Psoas muscle (tissue), 8 donors: ENCODE data around the gene AVL9. TPM values are rescaled to one million over a fixed set of nuclear protein-coding genes. Genes with fewer than 3 reads are reported as not detected.
A peak's percentile ranks its signal among the peaks of the same experiment; 100 is the strongest.

Experiments
- ATAC-seq, 4 donors: fragments of 200-7000 bp; cut with Tn5 transposase; one replicate each; pipeline ENCODE4 v1.9.1; 2020; ENCODE audit warnings: moderate library complexity in 3 of 4, mild to moderate bottlenecking in 2 of 4
- DNase-seq, 2 donors: peaks; one replicate each; pipeline ENCODE4 v3.0.0-alpha.2; 2020
- H3K27ac ChIP-seq: fragments of 200-600 bp; one replicate; pipeline ENCODE4 v1.8.0; 2022
- H3K27me3 ChIP-seq, 3 donors: fragments of 200-600 bp in 1 of 3; one replicate each; pipeline versions ENCODE4 v1.6.1 to v1.8.0; 2013 to 2022; ENCODE audit warnings: low read length in 2 of 3, mild to moderate bottlenecking in 2 of 3, moderate library complexity in 1 of 3; ENCODE audit not compliant: insufficient read depth in 3 of 3
- H3K36me3 ChIP-seq, 2 donors: fragments of 200-600 bp in 1 of 2; one replicate each; pipeline versions ENCODE4 v1.6.1 to v1.8.0; 2013 to 2022; ENCODE audit warnings: low read depth in 1 of 2, mild to moderate bottlenecking in 1 of 2, moderate library complexity in 1 of 2; ENCODE audit not compliant: insufficient read depth in 1 of 2
- H3K4me1 ChIP-seq: fragments of 200-600 bp; one replicate; pipeline ENCODE4 v1.8.0; 2022
- H3K4me3 ChIP-seq: fragments of 200-600 bp; one replicate; pipeline ENCODE4 v1.8.0; 2022; ENCODE audit warnings: mild to moderate bottlenecking
- H3K9me3 ChIP-seq: fragments of 200-600 bp; one replicate; pipeline ENCODE4 v1.8.0; 2022
- WGBS, 3 donors: extraction: QIAGEN DNeasy Blood & Tissue Kit; methylation state at CpG; one replicate each; pipeline versions ENCODE4 v1.1.6 to v1.1.7; 2013; 5-methylcytosine and 5-hydroxymethylcytosine counted together
- intact Hi-C, 2 donors: fragments of 100-400 bp; cut with DNase I; formaldehyde crosslinking; loops; one replicate each; pipeline versions ENCODE4 v1.11.0 to v1.14.2; 2022
- polyA plus RNA-seq, 3 donors: library from polyadenylated mRNA; stranded (reverse); fragments of 200-250 nt; gene quantifications; one replicate each; pipeline ENCODE4 v1.2.3, GENCODE V29; 2013
- total RNA-seq, 4 donors: library from RNA; stranded (reverse); fragmentation: NEBNext Ultra II Directional in 2 of 4; extraction: Animal tissue kit (Norgen Biotek cat#: 25700) in 2 of 4; gene quantifications; one replicate each; pipeline versions ENCODE4 v1.2.1 to v1.2.4, GENCODE V29; 2021 to 2023
- TF ChIP-seq, protein P1 (sequence below): fragments of 200-600 bp; IDR thresholded peaks from one replicate; pipeline ENCODE4 v1.8.0; 2022; ENCODE audit warnings: antibody characterized with exemption
- donor health status: healthy with polysubstance abuse.
- donor health status: DM: no; HTN: no; CAD: no; lungs with moderate emphysema.
- donor health status: Bipolar disorder and iron deficiency.
- donor health status: healthy.
- donor health status: DM: yes; HTN: yes; CAD: no.
- donor health status: DM: no; HTN: no; CAD: no.
- donor health status: DM: no; HTN: no; CAD: no.
- donor health status: DM: yes; HTN: yes; CAD: no.

AVL9 gene
- total and polyA plus RNA-seq, 7 donors = 8.1 to 25.2 (median 18.9) TPM

DNA sequence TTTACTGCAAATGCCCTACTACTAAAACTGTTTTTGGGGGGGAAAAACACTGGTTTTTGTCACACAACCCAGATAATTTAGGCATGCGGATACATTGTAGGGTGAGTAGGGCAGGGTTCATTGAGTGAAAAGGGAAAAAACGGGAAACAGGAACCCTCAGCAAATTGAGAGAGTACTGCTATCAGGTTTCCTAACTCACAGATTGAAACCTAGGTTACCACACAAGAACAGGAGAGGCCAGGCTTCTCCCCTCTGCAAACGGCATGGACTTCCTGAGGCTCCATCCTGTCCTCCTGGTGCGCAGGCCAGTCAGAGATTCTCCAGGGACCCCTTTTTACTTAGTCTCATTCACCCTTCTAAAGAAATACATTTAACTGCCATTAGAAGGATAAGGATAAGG is 30.6 kb downstream of the AVL9 start:
- intact Hi-C loops = no loop called here
- no peak overlapping the region for H3K4me3 ChIP-seq
- no peak for ATAC-seq
- no peaks in the 10 kb centered on the region for H3K4me1 ChIP-seq
- H3K27me3 ChIP-seq = no peaks in the 10 kb centered on the region
- no peaks in the 10 kb centered on the region for H3K9me3 ChIP-seq
- TF ChIP-seq, protein P1, sequence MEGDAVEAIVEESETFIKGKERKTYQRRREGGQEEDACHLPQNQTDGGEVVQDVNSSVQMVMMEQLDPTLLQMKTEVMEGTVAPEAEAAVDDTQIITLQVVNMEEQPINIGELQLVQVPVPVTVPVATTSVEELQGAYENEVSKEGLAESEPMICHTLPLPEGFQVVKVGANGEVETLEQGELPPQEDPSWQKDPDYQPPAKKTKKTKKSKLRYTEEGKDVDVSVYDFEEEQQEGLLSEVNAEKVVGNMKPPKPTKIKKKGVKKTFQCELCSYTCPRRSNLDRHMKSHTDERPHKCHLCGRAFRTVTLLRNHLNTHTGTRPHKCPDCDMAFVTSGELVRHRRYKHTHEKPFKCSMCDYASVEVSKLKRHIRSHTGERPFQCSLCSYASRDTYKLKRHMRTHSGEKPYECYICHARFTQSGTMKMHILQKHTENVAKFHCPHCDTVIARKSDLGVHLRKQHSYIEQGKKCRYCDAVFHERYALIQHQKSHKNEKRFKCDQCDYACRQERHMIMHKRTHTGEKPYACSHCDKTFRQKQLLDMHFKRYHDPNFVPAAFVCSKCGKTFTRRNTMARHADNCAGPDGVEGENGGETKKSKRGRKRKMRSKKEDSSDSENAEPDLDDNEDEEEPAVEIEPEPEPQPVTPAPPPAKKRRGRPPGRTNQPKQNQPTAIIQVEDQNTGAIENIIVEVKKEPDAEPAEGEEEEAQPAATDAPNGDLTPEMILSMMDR = no peak
- WGBS, 3 donors = 74 to 82% (median 74%) methylated on average over 4 of the region's 4 CpGs
- H3K27ac ChIP-seq = no peak overlapping the region
- no peaks in the 10 kb centered on the region for H3K36me3 ChIP-seq
- no peak for DNase-seq

DNA sequence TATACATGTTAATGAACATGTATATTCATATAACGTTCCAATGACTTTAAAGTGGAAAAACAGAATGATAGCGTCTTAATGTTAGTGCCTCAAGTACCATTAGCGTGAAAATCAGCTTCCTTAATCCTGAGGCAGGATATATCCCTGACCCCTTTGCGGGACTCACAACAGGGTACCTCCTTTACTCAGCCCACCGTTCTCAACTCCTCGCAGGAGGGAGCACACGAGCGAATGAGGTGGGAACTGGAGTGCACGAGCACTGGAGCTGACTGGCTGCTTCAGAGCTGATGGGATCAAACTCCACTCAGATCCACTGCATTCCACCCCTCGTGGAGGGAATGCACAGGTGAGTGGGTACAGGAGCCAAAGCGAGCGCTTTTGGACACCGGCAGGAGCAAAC is 36.1 kb downstream of the AVL9 start:
- TF ChIP-seq, protein P1 = no peak
- Histone ChIP-seq H3K4me3 (no peak overlapping the region), H3K27me3 (no peaks in the 10 kb centered on the region), H3K9me3 (no peaks in the 10 kb centered on the region), H3K27ac (no peak overlapping the region), H3K36me3 (no peaks in the 10 kb centered on the region), H3K4me1 (peaks cover 12% of the 10 kb centered on the region)
- intact Hi-C loops = loop anchor here in 1 of 2 donors (5.0 kb wide), 1 partner anchor 39 kb away; the partner anchor contains the start of gene LSM5
- DNase-seq (no peak), ATAC-seq (peak in 1 of 4 donors; percentile 18)
- 91 to 92% (median 91%) methylated on average over 13 of the region's 13 CpGs for WGBS, 3 donors

DNA sequence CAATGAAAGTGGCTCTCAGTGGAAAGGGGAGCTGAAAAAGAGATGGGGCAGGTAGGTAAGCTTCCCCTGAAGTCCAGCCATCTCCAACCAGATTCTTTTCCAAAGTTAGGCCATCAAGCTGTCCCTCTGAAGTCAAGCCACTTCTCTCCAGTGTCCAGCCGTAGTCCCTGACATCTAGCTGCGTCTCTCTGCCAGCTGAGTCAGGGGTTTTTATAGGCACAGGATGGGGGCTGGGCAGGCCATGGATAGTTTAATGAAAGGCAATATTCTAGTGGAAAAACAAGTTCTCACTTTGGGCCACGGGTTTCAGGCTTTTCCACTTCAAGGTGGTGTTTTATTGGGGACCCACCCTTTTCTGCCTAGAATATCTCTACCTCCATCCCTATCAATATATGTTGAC is 36.8 kb downstream of the AVL9 start:
- peak; percentile 60 to 80 (median 71) for ATAC-seq
- WGBS, 3 donors = 37 to 59% (median 48%) methylated on average over 3 of the region's 3 CpGs
- TF ChIP-seq, protein P1 = no peak
- H3K9me3 ChIP-seq = no peaks in the 10 kb centered on the region
- peaks cover 19% of the 10 kb centered on the region for H3K4me1 ChIP-seq
- peaks cover 0 to 2% of the 10 kb centered on the region in 2 donors for H3K36me3 ChIP-seq
- no peak for DNase-seq
- H3K27ac ChIP-seq = peak overlapping the region; percentile 6
- H3K27me3 ChIP-seq = no peaks in the 10 kb centered on the region
- intact Hi-C loops = loop anchor here in 1 of 2 donors (5.0 kb wide), 1 partner anchor 40 kb away; the partner anchor contains the start of gene LSM5
- no peak overlapping the region for H3K4me3 ChIP-seq

DNA sequence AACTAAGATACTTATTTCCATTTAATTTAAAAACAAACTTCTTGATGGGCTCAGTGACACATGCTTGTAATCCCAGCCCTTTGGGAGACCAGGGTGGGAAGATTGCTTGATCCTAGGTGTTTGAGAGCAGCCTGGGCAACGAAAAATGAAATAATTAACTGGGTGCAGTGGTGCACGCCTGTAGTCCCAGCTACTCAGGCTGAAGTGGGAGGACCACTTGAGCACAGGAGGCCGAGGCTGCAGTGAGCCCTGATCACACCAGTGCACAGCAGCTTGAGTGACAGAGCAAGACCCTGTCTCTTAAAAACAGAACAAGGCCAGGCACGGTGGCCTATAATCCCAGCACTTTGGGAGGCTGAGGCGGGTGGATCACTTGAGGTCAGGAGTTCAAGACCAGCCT is 37.4 kb downstream of the AVL9 start:
- intact Hi-C loops = loop anchor here in 1 of 2 donors (5.0 kb wide), 1 partner anchor 40 kb away; the partner anchor contains the start of gene LSM5
- DNase-seq (no peak), ATAC-seq (peak in 3 of 4 donors; percentile 13 to 41 (median 22))
- Histone ChIP-seq H3K27ac (peak overlapping the region; percentile 6), H3K4me1 (peaks cover 19% of the 10 kb centered on the region), H3K36me3 (peaks cover 0 to 2% of the 10 kb centered on the region in 2 donors), H3K4me3 (no peak overlapping the region), H3K9me3 (no peaks in the 10 kb centered on the region), H3K27me3 (no peaks in the 10 kb centered on the region)
- TF ChIP-seq, protein P1 = no peak
- WGBS, 3 donors = 65 to 74% (median 68%) methylated on average over 5 of the region's 5 CpGs
